HTERT RPE-1 (cell line): ENCODE data around the gene ANKRD42.

Source experiments
- in situ Hi-C: fragments of 300-500 bp; cut with MboI; formaldehyde crosslinking; loops from 4 replicates; pipeline ENCODE4 v1.14.3; 2020; ENCODE audit warnings: low sequenced_read_pairs

Gene ANKRD42

GRCh38 chr11:83285771-83286528, 92.4 kb downstream of the ANKRD42 start, which contains the start of gene CCDC90B:
CCDC90B (minus strand) TSS chr11:83286367; CDS start chr11:83285972, 395 bp downstream.
- in situ Hi-C loops = no loop called here

GRCh38 chr11:83287631-83288030, 94.1 kb downstream of the ANKRD42 start:
- in situ Hi-C loops = no loop called here

GRCh38 chr11:83292709-83293456, 99.4 kb downstream of the ANKRD42 start:
- in situ Hi-C loops = no loop called here

GRCh38 chr11:83293457-83293774, 99.9 kb downstream of the ANKRD42 start:
- in situ Hi-C loops = no loop called here

GRCh38 chr11:83294208-83294607, 100.7 kb downstream of the ANKRD42 start:
- in situ Hi-C loops = no loop called here
